Testis (tissue), 2 donors: Measurements from ENCODE around the gene LRWD1.

Experiments
- CTCF ChIP-seq, 3 experiments: fragments of 450-650 bp in 2 of 3; fragments of 200-600 bp in 1 of 3; sonication (generic) in 1 of 3; IDR thresholded peaks; one replicate each; pipeline ENCODE4 v1.5.1; 2016 to 2019; ENCODE audit warnings: antibody characterized with exemption in 3 of 3, mild to moderate bottlenecking in 2 of 3, moderate library complexity in 1 of 3
- POLR2A ChIP-seq: fragments of 450-650 bp; IDR thresholded peaks from one replicate; pipeline ENCODE4 v1.6.1; 2017; ENCODE audit warnings: antibody characterized with exemption, mild to moderate bottlenecking, moderate library complexity

GRCh38 chr7:102424129-102424551, 40.6 kb upstream of the LRWD1 start:
- no peak for TF ChIP-seq CTCF (IDR thresholded peaks at IDR 0.05)
- no peak for TF ChIP-seq POLR2A
